HCT116 (cell line): ENCODE results near the gene P4HB. TPM values are rescaled to one million over a fixed set of nuclear protein-coding genes. Genes with fewer than 3 reads are reported as not detected.

ENCODE experiments used
- ATAC-seq: fragments of 200-7000 bp; cut with Tn5 transposase; 2 replicates; pipeline ENCODE4 v1.9.1; 2020; ENCODE audit warnings: mild to moderate bottlenecking, moderate library complexity
- BruUV-seq: library from RNA; stranded (reverse); fragments of 400-500 nt; replicated peaks from 2 replicates; lab custom pipeline; 2021; lab: Mats Ljungman, UMichigan
- CTCF ChIA-PET: fragments of 300-600 bp; sonication (Branson Sonifier 250); formaldehyde crosslinking; loops from one replicate; lab custom pipeline; 2021; ENCODE audit warnings: antibody characterized with exemption; lab: Charles Lee
- POLR2A ChIA-PET: fragments of 300-600, 350-600 bp; sonication (Branson Sonifier 250); formaldehyde crosslinking; loops from one replicate; lab custom pipeline; 2021; ENCODE audit warnings: antibody characterized with exemption; lab: Charles Lee
- RAD21 ChIA-PET, 2 experiments: fragments of 300-600 bp; sonication (Branson Sonifier 250); formaldehyde crosslinking; loops; one replicate each; lab custom pipeline; 2023; ENCODE audit warnings: low total read pairs in 2 of 2; ENCODE audit not compliant: uncharacterized antibody in 2 of 2, unreplicated experiment in 2 of 2, low non-redundant PET in 1 of 2; lab: Charles Lee
- DNase-seq: peaks from one replicate; pipeline ENCODE4 v3.0.0-alpha.2; 2010; ENCODE audit warnings: low read depth, low spot score
- H2AFZ ChIP-seq: fragments of 200-600 bp; shearing (Covaris generic), sonication (generic); 2 replicates; pipeline ENCODE4 v1.6.1; 2017; ENCODE audit warnings: low read depth, mixed run types, mixed read lengths, antibody characterized with exemption, low read length; ENCODE audit not compliant: poor library complexity, severe bottlenecking
- H3K27ac ChIP-seq: 2 replicates; pipeline ENCODE4 v1.5.1; 2012; ENCODE audit warnings: low read depth, low read length
- H3K27me3 ChIP-seq: fragments of 200-600 bp; sonication (generic); 2 replicates; pipeline ENCODE4 v1.6.1; 2016; ENCODE audit warnings: mixed run types, low read length, mixed read lengths; ENCODE audit not compliant: insufficient read depth
- H3K36me3 ChIP-seq, 2 experiments: fragments of 200-500 bp in 1 of 2; fragments of 200-600 bp in 1 of 2; sonication (Bioruptor generic) in 1 of 2; sonication (generic) in 1 of 2; 2 replicates each; pipeline versions ENCODE4 v1.5.1 to v1.6.1; 2014 to 2016; ENCODE audit warnings: low read length in 2 of 2, inconsistent platforms in 1 of 2, mixed read lengths in 1 of 2, mixed run types in 1 of 2; ENCODE audit not compliant: insufficient read depth in 2 of 2, control insufficient read depth in 1 of 2
- H3K4me1 ChIP-seq, 2 experiments: fragments of 200-600 bp in 1 of 2; sonication (generic) in 1 of 2; 2 replicates each; pipeline versions ENCODE4 v1.5.1 to v1.6.1; 2012 to 2017; ENCODE audit warnings: low read length in 2 of 2, inconsistent platforms in 1 of 2, mild to moderate bottlenecking in 1 of 2, mixed read lengths in 1 of 2, mixed run types in 1 of 2, moderate library complexity in 1 of 2; ENCODE audit not compliant: insufficient read depth in 2 of 2, control insufficient read depth in 1 of 2
- H3K4me2 ChIP-seq: fragments of 200-600 bp; sonication (generic); 2 replicates; pipeline ENCODE4 v1.6.1; 2017; ENCODE audit warnings: mixed run types, low read length, mixed read lengths
- H3K4me3 ChIP-seq, 2 experiments: fragments of 200-600 bp in 1 of 2; sonication (generic) in 1 of 2; replicated peaks in 1 of 2; 2 replicates each; pipeline ENCODE4 v1.5.1; 2011 to 2016; ENCODE audit warnings: low read length in 2 of 2, control low read depth in 1 of 2, low read depth in 1 of 2, mild to moderate bottlenecking in 1 of 2, mixed read lengths in 1 of 2, mixed run types in 1 of 2
- H3K79me2 ChIP-seq: fragments of 200-600 bp; sonication (generic); 2 replicates; pipeline ENCODE4 v1.6.1; 2017; ENCODE audit warnings: mild to moderate bottlenecking, mixed run types, low read length, moderate library complexity, mixed read lengths; ENCODE audit not compliant: insufficient read depth
- H3K9ac ChIP-seq: fragments of 200-600 bp; sonication (generic); 2 replicates; pipeline ENCODE4 v1.6.1; 2016; ENCODE audit warnings: low read length, mixed read lengths
- H3K9me2 ChIP-seq: fragments of 200-600 bp; sonication (generic), shearing (Covaris generic); 2 replicates; pipeline ENCODE4 v1.6.1; 2017; ENCODE audit warnings: mixed run types, mild to moderate bottlenecking, moderate library complexity; ENCODE audit not compliant: insufficient read depth
- H3K9me3 ChIP-seq, 2 experiments: fragments of 200-500 bp in 1 of 2; fragments of 200-600 bp in 1 of 2; sonication (Bioruptor generic) in 1 of 2; sonication (generic) in 1 of 2; 2 replicates each; pipeline ENCODE4 v1.6.1; 2014 to 2017; ENCODE audit warnings: low read length in 2 of 2, mixed read lengths in 2 of 2, inconsistent platforms in 1 of 2, low read depth in 1 of 2, mild to moderate bottlenecking in 1 of 2, mixed run types in 1 of 2, moderate library complexity in 1 of 2; ENCODE audit not compliant: control insufficient read depth in 1 of 2, insufficient read depth in 1 of 2
- H4K20me1 ChIP-seq: fragments of 200-600 bp; sonication (generic), shearing (Covaris generic); 2 replicates; pipeline ENCODE4 v1.6.1; 2017; ENCODE audit warnings: mixed run types, mild to moderate bottlenecking, moderate library complexity; ENCODE audit not compliant: insufficient read depth
- EZH2 ChIP-seq: fragments of 200-600 bp; sonication (generic); IDR thresholded peaks from 2 replicates; pipeline ENCODE4 v1.6.1; 2017; ENCODE audit warnings: antibody characterized with exemption, mixed run types
- POLR2AphosphoS5 ChIP-seq: IDR thresholded peaks from 2 replicates; pipeline ENCODE4 v1.6.1; 2011; ENCODE audit warnings: mild to moderate bottlenecking, low read depth, low read length, moderate library complexity
- TCF7L2 ChIP-seq: IDR thresholded peaks from 2 replicates; pipeline ENCODE4 v1.7.0; 2011; ENCODE audit warnings: borderline replicate concordance, inconsistent platforms; ENCODE audit not compliant: insufficient read depth, insufficient read length; ENCODE audit errors: extremely low read depth
- ZFX ChIP-seq: fragments of 450-650 bp; IDR thresholded peaks from 2 replicates; pipeline ENCODE4 v1.6.1; 2017
- intact Hi-C: fragments of 100-400 bp; cut with micrococcal nuclease; formaldehyde crosslinking; loops from 2 replicates; pipeline ENCODE4 v1.10.0; 2022
- total RNA-seq: library from RNA; stranded (reverse); gene quantifications from one replicate; pipeline ENCODE4 v1.2.1, GENCODE V29; 2021; ENCODE audit not compliant: unreplicated experiment
- TF ChIP-seq, protein P1 (sequence below): IDR thresholded peaks from 2 replicates; pipeline ENCODE4 v1.6.1; 2012

P4HB gene
- total RNA-seq, 1 experiment from 2014 or later: 1,043 TPM

GRCh38 chr17:81843713-81844326 lies 16.5 kb downstream of the P4HB start:
- intact Hi-C loops: no loop called here
- no peak overlapping the region for H3K4me3 ChIP-seq
- H3K4me1 ChIP-seq: no peaks in the 10 kb centered on the region
- no peaks in the 10 kb centered on the region for H4K20me1 ChIP-seq
- no peak for TF ChIP-seq ZFX
- no peak for TF ChIP-seq EZH2
- TF ChIP-seq, protein P1, sequence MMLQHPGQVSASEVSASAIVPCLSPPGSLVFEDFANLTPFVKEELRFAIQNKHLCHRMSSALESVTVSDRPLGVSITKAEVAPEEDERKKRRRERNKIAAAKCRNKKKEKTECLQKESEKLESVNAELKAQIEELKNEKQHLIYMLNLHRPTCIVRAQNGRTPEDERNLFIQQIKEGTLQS: no peak
- TF ChIP-seq, all 23 proteins: peak for 0
- Histone ChIP-seq H3K27ac (no peak overlapping the region), H3K36me3 (peaks cover 37 to 50% of the 10 kb centered on the region in 2 experiments; a peak in 3 of 4 replicates), H3K9me2 (no peaks in the 10 kb centered on the region), H2AFZ (no peak overlapping the region), H3K79me2 (no peaks in the 10 kb centered on the region), H3K9me3 (no peaks in the 10 kb centered on the region), H3K27me3 (no peaks in the 10 kb centered on the region), H3K4me2 (no peak overlapping the region), H3K9ac (no peak overlapping the region)
- BruUV-seq: no TSS peak
- RAD21 ChIA-PET: no interaction called here
- POLR2A ChIA-PET: interaction anchor here (1.0 kb wide), 1 partner anchor 114 kb away, joined by 3 read pairs; no protein-coding TSS in a partner anchor
- CTCF ChIA-PET: no interaction called here
- ATAC-seq (0 out of 2 replicates have a peak, but pooled peaks have one; percentile 3), DNase-seq (no peak)

DNA sequence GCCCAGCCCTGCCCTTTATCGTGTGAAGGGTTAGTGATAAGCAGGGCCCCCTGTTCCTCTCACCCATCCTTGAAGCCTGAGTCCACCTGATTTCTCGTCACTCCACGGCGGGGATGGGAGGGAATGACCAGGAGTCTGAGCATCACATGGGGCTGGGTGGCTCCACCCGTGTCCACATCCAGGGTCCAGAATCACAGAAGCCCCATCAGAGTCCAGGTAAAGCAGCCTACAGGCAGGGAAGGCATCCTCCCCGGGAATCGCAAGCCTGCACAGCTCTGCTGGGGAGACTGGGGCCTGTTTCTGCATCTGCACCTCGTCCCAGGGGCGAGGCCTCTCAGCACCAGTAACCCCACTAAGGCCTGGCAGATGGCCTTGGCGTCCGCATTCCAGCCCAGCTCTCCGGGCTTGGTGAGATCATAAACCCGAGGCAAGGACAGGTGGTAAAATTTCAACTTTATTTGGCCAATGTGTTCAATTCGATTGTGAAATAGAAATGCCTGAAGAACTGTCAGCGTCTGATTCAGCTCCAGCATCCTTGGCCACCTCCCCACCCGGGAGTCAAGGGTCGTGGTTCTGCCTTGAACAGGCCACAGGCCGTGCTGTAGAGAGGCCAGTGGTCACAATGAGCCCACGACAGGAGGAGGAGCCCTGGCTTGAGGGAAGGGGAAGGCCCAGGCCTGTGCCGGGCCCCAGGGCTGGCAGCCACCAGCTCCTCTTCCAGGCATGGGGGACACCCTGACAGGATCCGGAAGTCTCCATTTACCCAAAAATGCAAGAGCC lies 17.4 kb downstream of the P4HB start:
- POLR2A ChIA-PET: interaction anchor here (1.0 to 1.6 kb wide), 2 partner anchors 10 to 113 kb away, joined by 3 to 5 read pairs; partner anchors contain the start of gene MCRIP1
- ATAC-seq: 0 out of 2 replicates have a peak, but pooled peaks have one; percentile 13

More for the DNA sequence above, 17.4 kb downstream of the P4HB start:
- no peak for TF ChIP-seq TCF7L2
- TF ChIP-seq POLR2AphosphoS5: peak; percentile 28; the same call in 1 of the 2 replicates
- intact Hi-C loops: no loop called here
- H3K27me3 ChIP-seq: no peaks in the 10 kb centered on the region
- H3K9me3 ChIP-seq: no peaks in the 10 kb centered on the region
- ChIA-PET RAD21 (interaction anchor here in 1 of 2 experiments (1.2 kb wide), 1 partner anchor 12 kb away, joined by 3 read pairs; no protein-coding TSS in a partner anchor), CTCF (no interaction called here)
- no peaks in the 10 kb centered on the region for H3K4me1 ChIP-seq
- no peak overlapping the region for H2AFZ ChIP-seq
- peaks cover 32 to 46% of the 10 kb centered on the region in 2 experiments; a peak in 3 of 4 replicates for H3K36me3 ChIP-seq
- no TSS peak for BruUV-seq
- no peaks in the 10 kb centered on the region for H4K20me1 ChIP-seq
- no peaks in the 10 kb centered on the region for H3K79me2 ChIP-seq
- H3K4me3 ChIP-seq: no peak overlapping the region
- no peaks in the 10 kb centered on the region for H3K9me2 ChIP-seq
- no peak overlapping the region for H3K27ac ChIP-seq
- H3K9ac ChIP-seq: no peak overlapping the region
- H3K4me2 ChIP-seq: no peak overlapping the region
- no peak for DNase-seq
